ENCODE results near the gene SDK1.

SDK1 gene

GRCh38 chr7:3292694-3293093 lies 8.4 kb upstream of the SDK1 start:
- TF ChIP-seq CTCF (IDR thresholded peaks at IDR 0.05; ENCODE audit: extremely low read depth, missing control alignments), result no peak

GRCh38 chr7:3294432-3295100 lies 6.5 kb upstream of the SDK1 start:
- no peak for DNase-seq (ENCODE audit: low spot score)
- TF ChIP-seq CTCF (IDR thresholded peaks at IDR 0.05; ENCODE audit: extremely low read depth, missing control alignments), result no peak

More at GRCh38 chr7:3292694-3293093, 8.4 kb upstream of the SDK1 start:
- no peak for DNase-seq (ENCODE audit: low spot score)

- no peak for TF ChIP-seq CTCF (IDR thresholded peaks at IDR 0.05; ENCODE audit: extremely low read depth, missing control alignments)
- no peak for DNase-seq (ENCODE audit: low spot score)
Measured at GRCh38 chr7:3297105-3297819, 3.8 kb upstream of the SDK1 start.

- TF ChIP-seq CTCF (IDR thresholded peaks at IDR 0.05; ENCODE audit: extremely low read depth, missing control alignments), result no peak
- no peak for DNase-seq (ENCODE audit: low spot score)
Measured at GRCh38 chr7:3300221-3300650, 816 bp upstream of the SDK1 start.

GRCh38 chr7:3301449-3301731 lies 338 bp downstream of the SDK1 start:
- TF ChIP-seq CTCF (IDR thresholded peaks at IDR 0.05; ENCODE audit: extremely low read depth, missing control alignments), result no peak
- DNase-seq (ENCODE audit: low spot score), result peak; percentile 40

- DNase-seq (ENCODE audit: low spot score), result peak; percentile 22
- TF ChIP-seq CTCF (IDR thresholded peaks at IDR 0.05; ENCODE audit: extremely low read depth, missing control alignments), result no peak
Measured at GRCh38 chr7:3301831-3302618, 973 bp downstream of the SDK1 start.

Measured in GM20000 (cell line).